ENCODE results near the gene NDUFS6.
A peak's percentile ranks its signal among the peaks of the same experiment; 100 is the strongest.

The NDUFS6 gene

GRCh38 chr5:1788828-1789227 is 12.4 kb upstream of the NDUFS6 start:
- H3K4me3 ChIP-seq (ENCODE audit: low read depth, low read length) = no peak overlapping the region
- DNase-seq (ENCODE audit: low read depth) = no peak
- TF ChIP-seq CTCF (conservative IDR thresholded peaks at IDR 0.05; ENCODE audit: low read depth, low read length) = no peak

- peak overlapping the region; percentile 7 for H3K4me3 ChIP-seq (ENCODE audit: low read depth, low read length)
- DNase-seq (ENCODE audit: low read depth) = peak; percentile 88
Measured at GRCh38 chr5:1789438-1789833, 11.8 kb upstream of the NDUFS6 start.

- DNase-seq (ENCODE audit: low read depth) = peak; percentile 79
- TF ChIP-seq CTCF (conservative IDR thresholded peaks at IDR 0.05; ENCODE audit: low read depth, low read length) = no peak
- H3K4me3 ChIP-seq (ENCODE audit: low read depth, low read length) = peak overlapping the region; percentile 26
Measured at GRCh38 chr5:1789834-1790471, 11.3 kb upstream of the NDUFS6 start.

DNA sequence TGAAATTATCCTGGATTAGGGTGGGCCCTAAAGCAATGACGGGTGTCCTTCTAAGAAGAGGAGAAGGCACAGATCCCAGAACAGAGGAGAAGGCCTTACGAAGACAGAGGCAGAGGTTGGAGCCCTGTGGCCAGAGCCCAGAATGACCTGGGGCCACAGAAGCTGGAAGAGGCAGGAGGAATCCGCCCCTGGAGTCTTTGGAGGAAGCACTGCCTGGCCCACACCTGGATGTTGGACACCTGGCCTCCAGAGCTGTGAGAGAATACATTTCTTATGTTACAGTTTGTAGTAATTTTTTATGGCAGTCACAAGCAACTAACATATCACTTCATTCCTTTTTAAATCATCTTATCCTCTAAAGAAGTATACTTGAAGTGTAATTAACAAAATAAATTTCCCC is 10.0 kb upstream of the NDUFS6 start:
- H3K4me3 ChIP-seq (ENCODE audit: low read depth, low read length) = no peak overlapping the region
- no peak for DNase-seq (ENCODE audit: low read depth)
- TF ChIP-seq CTCF (conservative IDR thresholded peaks at IDR 0.05; ENCODE audit: low read depth, low read length) = no peak

- no peak overlapping the region for H3K4me3 ChIP-seq (ENCODE audit: low read depth, low read length)
- no peak for TF ChIP-seq CTCF (conservative IDR thresholded peaks at IDR 0.05; ENCODE audit: low read depth, low read length)
- peak; percentile 97 for DNase-seq (ENCODE audit: low read depth)
Measured at GRCh38 chr5:1792842-1793266, 8.4 kb upstream of the NDUFS6 start.

- no peak for TF ChIP-seq CTCF (conservative IDR thresholded peaks at IDR 0.05; ENCODE audit: low read depth, low read length)
- peak; percentile 47 for DNase-seq (ENCODE audit: low read depth)
- no peak overlapping the region for H3K4me3 ChIP-seq (ENCODE audit: low read depth, low read length)
Measured at GRCh38 chr5:1793301-1793740, 7.9 kb upstream of the NDUFS6 start.

DNA sequence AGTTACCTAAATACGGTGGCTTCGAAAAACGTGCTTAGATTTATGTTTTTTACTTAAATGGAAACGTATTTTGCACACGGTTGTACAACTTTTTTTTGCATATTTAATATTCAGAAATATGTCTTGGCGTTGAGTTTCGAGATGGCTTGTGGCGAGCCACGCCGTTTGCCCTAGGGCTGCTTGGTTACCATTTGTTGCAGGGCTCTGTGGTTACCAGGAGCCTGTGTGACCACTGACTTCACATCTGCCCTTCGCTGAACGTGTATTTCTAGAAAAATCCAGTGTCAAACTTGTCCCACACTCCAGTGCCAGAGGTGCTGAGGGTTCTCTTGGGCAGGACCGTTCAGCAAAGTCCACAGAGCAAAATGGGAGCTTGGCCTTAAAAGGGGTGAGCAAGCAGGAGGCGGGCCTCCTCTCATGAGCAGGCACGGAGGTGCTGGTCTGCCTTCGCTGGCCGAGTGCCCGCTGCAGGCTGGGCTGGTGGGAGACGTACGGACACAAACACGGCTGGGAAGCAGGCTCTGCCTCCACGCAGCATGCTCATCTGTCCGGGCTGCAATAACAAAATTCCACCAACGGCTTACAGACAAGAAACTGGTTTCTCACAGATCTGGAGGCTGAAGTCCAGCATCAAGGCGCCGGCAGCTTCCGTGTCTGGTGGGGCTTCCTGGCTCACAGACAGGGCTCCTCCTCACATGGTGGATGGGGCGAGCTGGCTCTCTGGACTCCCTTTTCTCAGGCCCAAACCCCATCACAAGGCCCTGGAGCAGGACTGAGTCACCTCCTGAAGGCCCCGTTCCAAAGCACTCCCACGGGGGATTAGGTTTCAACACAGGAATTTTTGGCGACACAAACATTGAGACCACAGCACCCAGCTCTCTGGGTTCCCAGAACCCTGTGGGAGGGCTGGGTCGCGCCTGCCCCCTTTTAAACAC is 7.0 kb upstream of the NDUFS6 start:
- TF ChIP-seq CTCF (conservative IDR thresholded peaks at IDR 0.05; ENCODE audit: low read depth, low read length) = no peak
- peak; percentile 92 for DNase-seq (ENCODE audit: low read depth)
- no peak overlapping the region for H3K4me3 ChIP-seq (ENCODE audit: low read depth, low read length)
